Mesothelial cell of epicardium (in vitro differentiated cells): ENCODE data around the gene DYNC1I2. TPM values are rescaled to one million over a fixed set of nuclear protein-coding genes. Genes with fewer than 3 reads are reported as not detected.
A peak's percentile ranks its signal among the peaks of the same experiment; 100 is the strongest.

Experiments used
- DNase-seq, 2 experiments: peaks; one replicate each; pipeline ENCODE4 v3.0.0; 2021; ENCODE audit warnings: low spot score in 2 of 2; ENCODE audit not compliant: unreplicated experiment in 2 of 2
- H3K27ac Mint-ChIP-seq: 2 replicates; pipeline ENCODE4 v1.8.0; 2021; ENCODE audit warnings: mixed read lengths
- H3K27me3 Mint-ChIP-seq: 2 replicates; pipeline ENCODE4 v1.8.0; 2021; ENCODE audit warnings: low read depth, mixed read lengths
- H3K36me3 Mint-ChIP-seq: 2 replicates; pipeline ENCODE4 v1.8.0; 2021; ENCODE audit warnings: mixed read lengths
- H3K4me1 Mint-ChIP-seq: 2 replicates; pipeline ENCODE4 v1.8.0; 2021; ENCODE audit warnings: mixed read lengths
- H3K4me3 Mint-ChIP-seq: 2 replicates; pipeline ENCODE4 v1.8.0; 2021; ENCODE audit warnings: mild to moderate bottlenecking, moderate library complexity, mixed read lengths
- H3K9me3 Mint-ChIP-seq: 2 replicates; pipeline ENCODE4 v1.8.0; 2021; ENCODE audit warnings: mixed read lengths
- CTCF ChIP-seq: fragments of 200-600 bp; sonication (generic); IDR thresholded peaks from one replicate; pipeline ENCODE4 v1.5.0; 2021; ENCODE audit warnings: antibody characterized with exemption; ENCODE audit not compliant: unreplicated experiment
- total RNA-seq: library from RNA; stranded (reverse); gene quantifications from 3 replicates; pipeline ENCODE4 v1.2.1, GENCODE V29; 2021

DYNC1I2 gene
- total RNA-seq, 1 donor from 2014 or later: 112 TPM

- Mint-ChIP-seq H3K36me3 (peaks cover 13% of the 10 kb centered on the region), H3K4me3 (no peak overlapping the region), H3K9me3 (no peaks in the 10 kb centered on the region), H3K27ac (peak overlapping the region; percentile 35), H3K4me1 (peaks cover 30% of the 10 kb centered on the region), H3K27me3 (no peaks in the 10 kb centered on the region)
- no peak for DNase-seq
- no peak for TF ChIP-seq CTCF
These were observed 106.7 kb downstream of the DYNC1I2 start for GRCh38 chr2:171793691-171794678.

GRCh38 chr2:171794918-171795317, 107.6 kb downstream of the DYNC1I2 start:
- no peaks in the 10 kb centered on the region for H3K27me3 Mint-ChIP-seq
- no peak for TF ChIP-seq CTCF
- H3K4me3 Mint-ChIP-seq: no peak overlapping the region
- no peak for DNase-seq
- peaks cover 30% of the 10 kb centered on the region for H3K4me1 Mint-ChIP-seq
- no peak overlapping the region for H3K27ac Mint-ChIP-seq
- H3K36me3 Mint-ChIP-seq: peaks cover 16% of the 10 kb centered on the region
- no peaks in the 10 kb centered on the region for H3K9me3 Mint-ChIP-seq

Other genes starting within 250 kb of the DYNC1I2 start
- 44.6 to 47.7 TPM (median 46.7 TPM) in 3 replicates for gene CYBRD1, start 165.0 kb upstream of the DYNC1I2 start, total RNA-seq
- gene SLC25A12, start 206.8 kb downstream of the DYNC1I2 start, total RNA-seq: 21.2 to 25.4 TPM (median 23.4 TPM) in 3 replicates
- 31.4 to 33.8 TPM (median 33.4 TPM) in 3 replicates for gene HAT1, start 235.0 kb downstream of the DYNC1I2 start, total RNA-seq